NB4 (cell line): ENCODE data around the gene RPL10A.

Experiments
- POLR2A ChIP-seq: IDR thresholded peaks from 2 replicates; pipeline ENCODE4 v1.6.1; 2011; ENCODE audit warnings: mild to moderate bottlenecking; ENCODE audit not compliant: insufficient read length; ENCODE audit errors: extremely low read depth
- TF ChIP-seq, protein P1 (sequence below): IDR thresholded peaks from one replicate; pipeline ENCODE4 v1.5.1; 2012; ENCODE audit warnings: low read depth, low read length
- TF ChIP-seq, protein P2 (sequence below): IDR thresholded peaks from 2 replicates; pipeline ENCODE4 v1.6.1; 2011; ENCODE audit warnings: low read depth, low read length

- TF ChIP-seq, protein P1, sequence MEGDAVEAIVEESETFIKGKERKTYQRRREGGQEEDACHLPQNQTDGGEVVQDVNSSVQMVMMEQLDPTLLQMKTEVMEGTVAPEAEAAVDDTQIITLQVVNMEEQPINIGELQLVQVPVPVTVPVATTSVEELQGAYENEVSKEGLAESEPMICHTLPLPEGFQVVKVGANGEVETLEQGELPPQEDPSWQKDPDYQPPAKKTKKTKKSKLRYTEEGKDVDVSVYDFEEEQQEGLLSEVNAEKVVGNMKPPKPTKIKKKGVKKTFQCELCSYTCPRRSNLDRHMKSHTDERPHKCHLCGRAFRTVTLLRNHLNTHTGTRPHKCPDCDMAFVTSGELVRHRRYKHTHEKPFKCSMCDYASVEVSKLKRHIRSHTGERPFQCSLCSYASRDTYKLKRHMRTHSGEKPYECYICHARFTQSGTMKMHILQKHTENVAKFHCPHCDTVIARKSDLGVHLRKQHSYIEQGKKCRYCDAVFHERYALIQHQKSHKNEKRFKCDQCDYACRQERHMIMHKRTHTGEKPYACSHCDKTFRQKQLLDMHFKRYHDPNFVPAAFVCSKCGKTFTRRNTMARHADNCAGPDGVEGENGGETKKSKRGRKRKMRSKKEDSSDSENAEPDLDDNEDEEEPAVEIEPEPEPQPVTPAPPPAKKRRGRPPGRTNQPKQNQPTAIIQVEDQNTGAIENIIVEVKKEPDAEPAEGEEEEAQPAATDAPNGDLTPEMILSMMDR = no peak
- no peak for TF ChIP-seq POLR2A
- TF ChIP-seq, protein P2, sequence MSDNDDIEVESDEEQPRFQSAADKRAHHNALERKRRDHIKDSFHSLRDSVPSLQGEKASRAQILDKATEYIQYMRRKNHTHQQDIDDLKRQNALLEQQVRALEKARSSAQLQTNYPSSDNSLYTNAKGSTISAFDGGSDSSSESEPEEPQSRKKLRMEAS = no peak
Observed at GRCh38 chr6:35487658-35488516, 19.7 kb downstream of the RPL10A start.
